Esophagus squamous epithelium (tissue), 5 donors: ENCODE results near the gene NTF4. TPM values are rescaled to one million over a fixed set of nuclear protein-coding genes. Genes with fewer than 3 reads are reported as not detected.

Experiments used
- DNase-seq: peaks from one replicate; lab custom pipeline; 2025; lab: John Stamatoyannopoulos, UW
- H3K27ac ChIP-seq, 4 donors: fragments of 200-600 bp; sonication (generic); one replicate each; pipeline ENCODE4 v1.5.1; 2016 to 2019; ENCODE audit warnings: mild to moderate bottlenecking in 1 of 4
- H3K27me3 ChIP-seq, 4 donors: fragments of 200-600 bp; sonication (generic); 1 replicate in 3 of 4; 2 replicates in 1 of 4; pipeline versions ENCODE4 v1.5.1 to v1.6.0; 2017 to 2021; ENCODE audit warnings: antibody characterized with exemption in 1 of 4
- H3K36me3 ChIP-seq, 3 donors: fragments of 200-600 bp; sonication (generic); one replicate each; pipeline ENCODE4 v1.5.1; 2016 to 2019
- H3K4me1 ChIP-seq, 3 donors: fragments of 200-600 bp; sonication (generic); one replicate each; pipeline ENCODE4 v1.5.1; 2017 to 2019
- H3K4me3 ChIP-seq, 4 donors: fragments of 200-600 bp; sonication (generic); 1 replicate in 3 of 4; 2 replicates in 1 of 4; pipeline ENCODE4 v1.5.1; 2016 to 2019; ENCODE audit warnings: mild to moderate bottlenecking in 2 of 4, moderate library complexity in 1 of 4
- H3K9me3 ChIP-seq, 3 donors: fragments of 200-600 bp; sonication (generic); one replicate each; pipeline ENCODE4 v1.5.1; 2016 to 2019
- CTCF ChIP-seq, 6 experiments: fragments of 450-650 bp in 4 of 6; fragments of 200-600 bp in 2 of 6; sonication (generic) in 2 of 6; IDR thresholded peaks; one replicate each; pipeline ENCODE4 v1.5.1; 2016 to 2019; ENCODE audit warnings: antibody characterized with exemption in 6 of 6, mild to moderate bottlenecking in 4 of 6, moderate library complexity in 4 of 6
- POLR2A ChIP-seq, 4 donors: fragments of 450-650 bp; IDR thresholded peaks; one replicate each; pipeline ENCODE4 v1.6.1; 2017; ENCODE audit warnings: antibody characterized with exemption in 4 of 4, mild to moderate bottlenecking in 4 of 4, moderate library complexity in 3 of 4
- WGBS, 2 donors: methylation state at CpG; one replicate each; pipeline ENCODE4 v1.1.5; 2018; 5-methylcytosine and 5-hydroxymethylcytosine counted together
- intact Hi-C: fragments of 100-400 bp; cut with DNase I; formaldehyde crosslinking; loops from one replicate; pipeline ENCODE4 v1.15.0; 2022
- total RNA-seq, 4 donors: library from RNA; depleted of rRNA; stranded (reverse); fragments of >200 nt; gene quantifications; one replicate each; pipeline ENCODE4 v1.1.0, GENCODE V29; 2016
- donor health status: DM: yes; HTN: yes; CAD: no.

NTF4 gene
- total RNA-seq, 4 donors from 2014 or later, result 1.2 to 5.3 (median 2.0) TPM

GRCh38 chr19:49073514-49074378 lies 9.1 kb upstream of the NTF4 start:
- Histone ChIP-seq H3K9me3 (no peaks in the 10 kb centered on the region), H3K27me3 (peaks cover 5 to 59% (median 20%) of the 10 kb centered on the region in 4 donors), H3K4me3 (no peak overlapping the region), H3K27ac (no peak overlapping the region), H3K4me1 (peaks cover 0 to 23% (median 3%) of the 10 kb centered on the region in 3 donors), H3K36me3 (no peaks in the 10 kb centered on the region)
- WGBS, 2 donors, result 46 to 53% methylated on average over 14 to 18 of the region's 23 CpGs
- intact Hi-C loops, result no loop called here
- peak in 1 of 6 experiments; percentile 34 for TF ChIP-seq CTCF (IDR thresholded peaks at IDR 0.05)
- TF ChIP-seq POLR2A (IDR thresholded peaks at IDR 0.05), result no peak
- DNase-seq, result no peak

- peaks cover 5 to 76% (median 20%) of the 10 kb centered on the region in 4 donors for H3K27me3 ChIP-seq
- intact Hi-C loops, result no loop called here
- H3K4me3 ChIP-seq, result peak overlapping the region in 2 of 4 donors; percentile 28 to 38
- no peaks in the 10 kb centered on the region for H3K36me3 ChIP-seq
- 0 to 25% methylated on average over 2 to 40 of the region's 93 CpGs for WGBS, 2 donors
- no peak overlapping the region for H3K27ac ChIP-seq
- no peak for DNase-seq
- TF ChIP-seq CTCF (IDR thresholded peaks at IDR 0.05) (no peak), POLR2A (IDR thresholded peaks at IDR 0.05) (no peak)
- H3K9me3 ChIP-seq, result no peaks in the 10 kb centered on the region
- H3K4me1 ChIP-seq, result peaks cover 0 to 23% (median 3%) of the 10 kb centered on the region in 3 donors
Measured at GRCh38 chr19:49071860-49072547, 7.4 kb upstream of the NTF4 start.

GRCh38 chr19:49070416-49070815 lies 5.8 kb upstream of the NTF4 start:
- Histone ChIP-seq H3K36me3 (no peaks in the 10 kb centered on the region), H3K4me1 (peaks cover under 1 to 25% (median 3%) of the 10 kb centered on the region in 3 donors), H3K4me3 (no peak overlapping the region), H3K27ac (no peak overlapping the region), H3K9me3 (no peaks in the 10 kb centered on the region), H3K27me3 (peaks cover 5 to 92% (median 21%) of the 10 kb centered on the region in 4 donors)
- 90 to 92% methylated on average over 12 to 16 of the region's 21 CpGs for WGBS, 2 donors
- TF ChIP-seq POLR2A (IDR thresholded peaks at IDR 0.05) (no peak), CTCF (IDR thresholded peaks at IDR 0.05) (no peak)
- intact Hi-C loops, result no loop called here
- DNase-seq, result no peak

GRCh38 chr19:49069026-49069425 lies 4.4 kb upstream of the NTF4 start:
- no peak for DNase-seq

More at GRCh38 chr19:49069026-49069425, 4.4 kb upstream of the NTF4 start:
- WGBS, 2 donors, result 84 to 91% methylated on average over 6 to 9 of the region's 9 CpGs
- Histone ChIP-seq H3K36me3 (no peaks in the 10 kb centered on the region), H3K27me3 (peaks cover 5 to 100% (median 22%) of the 10 kb centered on the region in 4 donors), H3K4me3 (no peak overlapping the region), H3K9me3 (no peaks in the 10 kb centered on the region), H3K27ac (no peak overlapping the region), H3K4me1 (peaks cover 9 to 37% (median 10%) of the 10 kb centered on the region in 3 donors)
- no peak for TF ChIP-seq POLR2A (IDR thresholded peaks at IDR 0.05)
- no peak for TF ChIP-seq CTCF (IDR thresholded peaks at IDR 0.05)
- intact Hi-C loops, result no loop called here
